ENCODE measurements around the gene MKRN2. TPM values are rescaled to one million over a fixed set of nuclear protein-coding genes. Genes with fewer than 3 reads are reported as not detected.
"Not testable (repeated sequence)": the region's sequence is repeated elsewhere in the genome, so short reads cannot be mapped to it uniquely, and the experiment has no call there.

MKRN2 gene
- total and polyA plus RNA-seq, 2 donors (not counting 3 experiments of a cell fraction or from before 2014, with no cell fraction given) = 27.3 to 29.9 TPM

DNA sequence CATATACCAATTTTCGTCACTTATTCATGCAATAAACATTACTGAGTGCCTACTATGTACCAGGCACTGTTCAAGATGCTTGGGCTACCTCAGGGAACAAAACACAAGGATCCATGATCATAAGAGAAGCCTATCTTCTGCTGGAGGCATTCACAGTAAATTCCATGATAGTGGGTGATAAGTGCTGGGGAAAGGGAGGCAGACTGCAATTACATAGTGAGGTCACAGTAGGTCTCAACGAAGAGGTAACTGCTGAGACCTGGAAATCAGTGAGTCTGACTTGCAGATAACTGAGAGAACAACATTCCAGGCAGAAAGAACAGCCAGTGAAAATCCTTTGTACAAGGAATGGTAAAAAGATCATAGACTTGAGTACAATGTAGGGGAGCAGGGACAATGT is 73.4 kb downstream of the MKRN2 start:
- H3K4me2 ChIP-seq (ENCODE audit: insufficient read depth, low read length) = no peak overlapping the region

DNA sequence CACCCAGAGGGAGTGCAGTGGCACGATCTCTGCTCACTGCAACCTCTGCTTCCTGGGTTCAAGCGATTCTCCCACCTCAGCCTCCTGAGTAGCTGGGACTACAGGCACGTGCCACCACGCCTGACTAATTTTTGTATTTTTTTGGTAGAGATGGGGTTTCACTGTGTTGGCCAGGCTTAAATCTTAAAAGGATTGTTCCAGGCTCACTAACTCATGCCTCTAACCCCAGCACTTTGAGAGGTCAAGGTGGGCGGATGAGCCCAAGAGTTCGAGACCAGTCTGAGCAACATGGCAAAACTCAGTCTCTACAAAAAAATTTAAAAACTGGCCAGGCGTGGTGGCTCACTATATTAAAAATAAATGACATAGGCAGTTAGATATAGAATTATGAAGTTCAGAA is 74.0 kb downstream of the MKRN2 start:
- DNase-seq (ENCODE audit: low read depth, low spot score); POLR2A ChIA-PET; H3K9me3 ChIP-seq (replicated peaks; ENCODE audit: control insufficient read depth, insufficient read depth, low read length); H3K4me3 ChIP-seq (replicated peaks in 1 of 3; ENCODE audit: insufficient read depth in 1 of 3, low read depth in 1 of 3, low read length in 3 of 3); H3K36me3 ChIP-seq (ENCODE audit: control insufficient read depth in 2 of 2, extremely low read depth in 1 of 2, insufficient read depth in 2 of 2, low read length in 2 of 2); FAIRE-seq; intact Hi-C loops (cut with micrococcal nuclease); H3K9ac ChIP-seq (replicated peaks; ENCODE audit: extremely low read depth, insufficient read depth, low read length); H3K27ac ChIP-seq (ENCODE audit: insufficient read depth, low read depth, low read length); H3K4me2 ChIP-seq (ENCODE audit: insufficient read depth, low read length); dilution Hi-C loops (cut with MboI; ENCODE audit: extremely low pct_ligation_motif_present, low sequenced_read_pairs); H3K27me3 ChIP-seq (ENCODE audit: control insufficient read depth in 2 of 2, insufficient read depth in 2 of 2, low read length in 2 of 2); H3K4me1 ChIP-seq (ENCODE audit: control insufficient read depth, extremely low read depth, insufficient read depth, low read length); H4K20me1 ChIP-seq (replicated peaks; ENCODE audit: control insufficient read depth, extremely low read depth, insufficient read depth, low read length); H2AFZ ChIP-seq (ENCODE audit: low read depth, low read length); H3K9me1 ChIP-seq (replicated peaks; ENCODE audit: control insufficient read depth, extremely low read depth, insufficient read depth, low read length); CTCF ChIA-PET; BruUV-seq (replicated peaks): not testable (repeated sequence)
- H3K79me2 ChIP-seq (ENCODE audit: control insufficient read depth, insufficient read depth, low read length) = peaks cover 91% of the 10 kb centered on the region

More for the DNA sequence above, 73.4 kb downstream of the MKRN2 start:
- no TSS peak for BruUV-seq (replicated peaks)
- Histone ChIP-seq H3K4me3 (replicated peaks in 1 of 3; ENCODE audit: insufficient read depth in 1 of 3, low read depth in 1 of 3, low read length in 3 of 3) (no peak overlapping the region), H4K20me1 (replicated peaks; ENCODE audit: control insufficient read depth, extremely low read depth, insufficient read depth, low read length) (peaks cover 6% of the 10 kb centered on the region), H3K9me1 (replicated peaks; ENCODE audit: control insufficient read depth, extremely low read depth, insufficient read depth, low read length) (no peaks in the 10 kb centered on the region), H3K27me3 (ENCODE audit: control insufficient read depth in 2 of 2, insufficient read depth in 2 of 2, low read length in 2 of 2) (no peaks in the 10 kb centered on the region), H3K9me3 (replicated peaks; ENCODE audit: control insufficient read depth, insufficient read depth, low read length) (no peaks in the 10 kb centered on the region), H2AFZ (ENCODE audit: low read depth, low read length) (no peak overlapping the region), H3K79me2 (ENCODE audit: control insufficient read depth, insufficient read depth, low read length) (peaks cover 92% of the 10 kb centered on the region), H3K9ac (replicated peaks; ENCODE audit: extremely low read depth, insufficient read depth, low read length) (no peak overlapping the region), H3K4me1 (ENCODE audit: control insufficient read depth, extremely low read depth, insufficient read depth, low read length) (peaks cover 10% of the 10 kb centered on the region), H3K27ac (ENCODE audit: insufficient read depth, low read depth, low read length) (no peak overlapping the region), H3K36me3 (ENCODE audit: control insufficient read depth in 2 of 2, extremely low read depth in 1 of 2, insufficient read depth in 2 of 2, low read length in 2 of 2) (no peaks in the 10 kb centered on the region)
- TF ChIP-seq GATA2 (IDR thresholded peaks at IDR 0.05; ENCODE audit: insufficient read depth, insufficient read length, low read depth, low read length) (no peak), POLR2AphosphoS5 (IDR thresholded peaks at IDR 0.05; ENCODE audit: insufficient read depth, low read depth, low read length) (no peak), FOS (IDR thresholded peaks at IDR 0.05; ENCODE audit: borderline replicate concordance, insufficient read depth, low read length) (no peak), POLR2A (IDR thresholded peaks at IDR 0.05; ENCODE audit: low read depth, low read length) (no peak), MYC (IDR thresholded peaks at IDR 0.05; ENCODE audit: low read depth, low read length) (no peak), EZH2 (IDR thresholded peaks at IDR 0.05; ENCODE audit: borderline replicate concordance, low read depth, low read length, severe bottlenecking) (no peak), JUN (IDR thresholded peaks at IDR 0.05; ENCODE audit: borderline replicate concordance, insufficient read depth, insufficient read length, low read depth) (no peak)
- TF ChIP-seq, protein P1, sequence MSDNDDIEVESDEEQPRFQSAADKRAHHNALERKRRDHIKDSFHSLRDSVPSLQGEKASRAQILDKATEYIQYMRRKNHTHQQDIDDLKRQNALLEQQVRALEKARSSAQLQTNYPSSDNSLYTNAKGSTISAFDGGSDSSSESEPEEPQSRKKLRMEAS (IDR thresholded peaks at IDR 0.05; ENCODE audit: insufficient read depth, insufficient read length) = no peak
- TF ChIP-seq, protein P2, sequence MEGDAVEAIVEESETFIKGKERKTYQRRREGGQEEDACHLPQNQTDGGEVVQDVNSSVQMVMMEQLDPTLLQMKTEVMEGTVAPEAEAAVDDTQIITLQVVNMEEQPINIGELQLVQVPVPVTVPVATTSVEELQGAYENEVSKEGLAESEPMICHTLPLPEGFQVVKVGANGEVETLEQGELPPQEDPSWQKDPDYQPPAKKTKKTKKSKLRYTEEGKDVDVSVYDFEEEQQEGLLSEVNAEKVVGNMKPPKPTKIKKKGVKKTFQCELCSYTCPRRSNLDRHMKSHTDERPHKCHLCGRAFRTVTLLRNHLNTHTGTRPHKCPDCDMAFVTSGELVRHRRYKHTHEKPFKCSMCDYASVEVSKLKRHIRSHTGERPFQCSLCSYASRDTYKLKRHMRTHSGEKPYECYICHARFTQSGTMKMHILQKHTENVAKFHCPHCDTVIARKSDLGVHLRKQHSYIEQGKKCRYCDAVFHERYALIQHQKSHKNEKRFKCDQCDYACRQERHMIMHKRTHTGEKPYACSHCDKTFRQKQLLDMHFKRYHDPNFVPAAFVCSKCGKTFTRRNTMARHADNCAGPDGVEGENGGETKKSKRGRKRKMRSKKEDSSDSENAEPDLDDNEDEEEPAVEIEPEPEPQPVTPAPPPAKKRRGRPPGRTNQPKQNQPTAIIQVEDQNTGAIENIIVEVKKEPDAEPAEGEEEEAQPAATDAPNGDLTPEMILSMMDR (IDR thresholded peaks at IDR 0.05; ENCODE audit: extremely low read depth in 1 of 2, insufficient read depth in 1 of 2, low read depth in 1 of 2, low read length in 2 of 2) = no peak
- ChIA-PET POLR2A (no interaction called here), CTCF (no interaction called here)
- intact Hi-C loops (cut with micrococcal nuclease) (no loop called here), dilution Hi-C loops (cut with MboI; ENCODE audit: extremely low pct_ligation_motif_present, low sequenced_read_pairs) (no loop called here)
- no peak for DNase-seq (ENCODE audit: low read depth, low spot score)
- no peak for FAIRE-seq

All from endothelial cell of umbilical vein (primary cell).